ENCODE data around the gene KCNQ5. TPM values are rescaled to one million over a fixed set of nuclear protein-coding genes. Genes with fewer than 3 reads are reported as not detected.

KCNQ5 gene
- total RNA-seq, 1 experiment from 2014 or later: 0.07 TPM

GRCh38 chr6:73086726-73087125 is 464.9 kb downstream of the KCNQ5 start:
- Histone ChIP-seq H4K5ac (ENCODE audit: insufficient read length, low read depth, low read length) (no peak overlapping the region), H3K14ac (ENCODE audit: insufficient read depth, low read length) (no peak overlapping the region), H3K27ac (ENCODE audit: insufficient read length, low read depth, low read length) (no peak overlapping the region), H3T11ph (ENCODE audit: low read length) (no peak overlapping the region), H3K27me3 (ENCODE audit: insufficient read depth, low read length) (no peaks in the 10 kb centered on the region), H3K79me1 (ENCODE audit: insufficient read depth, low read depth, low read length, poor library complexity, severe bottlenecking) (no peaks in the 10 kb centered on the region), H3K9ac (ENCODE audit: extremely low read depth, insufficient read length, low read length) (no peak overlapping the region), H2BK12ac (ENCODE audit: insufficient read length, low read depth, low read length) (no peak overlapping the region), H2BK5ac (ENCODE audit: insufficient read length, low read length) (no peak overlapping the region), H2BK120ac (ENCODE audit: low read depth, low read length, poor library complexity, severe bottlenecking) (no peak overlapping the region), H4K91ac (ENCODE audit: insufficient read length, low read depth, low read length) (no peak overlapping the region), H3K56ac (ENCODE audit: insufficient read length, low read depth, low read length) (no peak overlapping the region), H3K79me2 (ENCODE audit: insufficient read depth, low read length) (no peaks in the 10 kb centered on the region), H2BK20ac (ENCODE audit: low read depth, low read length, poor library complexity, severe bottlenecking) (no peak overlapping the region), H2BK15ac (ENCODE audit: low read depth, low read length) (no peak overlapping the region), H2AFZ (ENCODE audit: low read length) (no peak overlapping the region), H3K4ac (ENCODE audit: low read depth, low read length) (no peak overlapping the region), H3K9me3 (ENCODE audit: control insufficient read depth, low read depth, low read length) (no peaks in the 10 kb centered on the region), H3K23me2 (ENCODE audit: insufficient read length, low read depth, low read length, poor library complexity, severe bottlenecking) (no peaks in the 10 kb centered on the region), H3K4me2 (ENCODE audit: insufficient read depth, insufficient read length, low read length) (no peak overlapping the region), H4K20me1 (ENCODE audit: control insufficient read depth, insufficient read depth, insufficient read length) (no peaks in the 10 kb centered on the region), H3K4me1 (ENCODE audit: insufficient read depth, low read length) (no peaks in the 10 kb centered on the region; the same call in 1 of the 2 replicates), H3K23ac (ENCODE audit: insufficient read length, low read depth, low read length) (no peak overlapping the region), H3K18ac (ENCODE audit: insufficient read length, low read depth, low read length) (no peak overlapping the region), H2AK5ac (ENCODE audit: insufficient read length, low read length) (no peak overlapping the region), H4K8ac (replicated peaks; ENCODE audit: insufficient read length, low read depth, low read length) (no peak overlapping the region)
- no peak for TF ChIP-seq CTCF (conservative IDR thresholded peaks at IDR 0.05)
- no peaks in the 10 kb centered on the region; a peak in 1 of 7 replicates for H3K36me3 Mint-ChIP-seq (ENCODE audit: insufficient read depth in 1 of 3, low read depth in 3 of 3)
- no CpG with 5 or more reads among the region's 2 CpGs for WGBS (ENCODE audit: extremely low coverage, insufficient read length, low lambda C conversion rate)
- no peak overlapping the region for H3K4me3 Mint-ChIP-seq
- H3K4me1 Mint-ChIP-seq: peaks cover 20 to 26% of the 10 kb centered on the region in 2 experiments
- no peak for DNase-seq
- no peak overlapping the region for H3K27ac Mint-ChIP-seq
- H3K27me3 Mint-ChIP-seq (ENCODE audit: low read depth): no peaks in the 10 kb centered on the region
- H3K9me3 Mint-ChIP-seq: peaks cover 0 to 3% of the 10 kb centered on the region in 2 experiments; a peak in 1 of 5 replicates

Data from H9 (cell line).